B cell (primary cell): ENCODE results near the gene ZMIZ1. TPM values are rescaled to one million over a fixed set of nuclear protein-coding genes. Genes with fewer than 3 reads are reported as not detected.

ENCODE experiments used
- ATAC-seq: fragments of 200-7000 bp; cut with Tn5 transposase; one replicate; pipeline ENCODE4 v1.10.0; 2021; ENCODE audit warnings: low read depth, mild to moderate bottlenecking, moderate number of reproducible peaks, moderate library complexity
- CTCF ChIA-PET: fragments of 350-600 bp; sonication (Branson Sonifier 250); formaldehyde crosslinking; loops from one replicate; lab custom pipeline; 2021; ENCODE audit warnings: antibody characterized with exemption, inconsistent platforms; lab: Charles Lee
- POLR2A ChIA-PET: fragments of 350-600 bp; sonication (Branson Sonifier 250); formaldehyde crosslinking; loops from one replicate; lab custom pipeline; 2021; ENCODE audit warnings: antibody characterized with exemption; lab: Charles Lee
- DNase-seq: peaks from one replicate; pipeline ENCODE4 v3.0.0; 2013
- H2AFZ ChIP-seq: 2 replicates; pipeline ENCODE4 v1.6.1; 2012; ENCODE audit warnings: mild to moderate bottlenecking, low read depth, low read length; ENCODE audit not compliant: insufficient read depth, poor library complexity, severe bottlenecking
- H3K27ac ChIP-seq, 2 donors: 1 replicate in 1 of 2; 2 replicates in 1 of 2; pipeline ENCODE4 v1.5.1; 2012 to 2013; ENCODE audit warnings: low read length in 2 of 2, mild to moderate bottlenecking in 2 of 2, moderate library complexity in 1 of 2
- H3K27me3 ChIP-seq, 4 experiments: fragments of 200-600 bp in 1 of 4; sonication (generic) in 1 of 4; replicated peaks in 1 of 4; 1 replicate in 2 of 4; 2 replicates in 2 of 4; pipeline versions ENCODE4 v1.6.1 to v1.7.0; 2013 to 2016; ENCODE audit warnings: low read length in 3 of 4, mild to moderate bottlenecking in 2 of 4, mixed read lengths in 1 of 4, moderate library complexity in 1 of 4; ENCODE audit not compliant: insufficient read depth in 4 of 4, control insufficient read depth in 3 of 4; ENCODE audit errors: control extremely low read depth in 1 of 4
- H3K36me3 ChIP-seq, 2 experiments: replicated peaks in 1 of 2; 1 replicate in 1 of 2; 2 replicates in 1 of 2; pipeline versions ENCODE4 v1.6.1 to v1.7.1; 2013; ENCODE audit warnings: low read length in 1 of 2; ENCODE audit not compliant: insufficient read depth in 2 of 2, control insufficient read depth in 1 of 2; ENCODE audit errors: control extremely low read depth in 1 of 2, extremely low read depth in 1 of 2
- H3K4me1 ChIP-seq, 2 donors: fragments of 200-600 bp in 1 of 2; sonication (generic) in 1 of 2; 1 replicate in 1 of 2; 2 replicates in 1 of 2; pipeline versions ENCODE4 v1.5.1 to v1.6.1; 2013 to 2017; ENCODE audit warnings: low read length in 2 of 2; ENCODE audit not compliant: control insufficient read depth in 2 of 2, insufficient read depth in 2 of 2
- H3K4me2 ChIP-seq: replicated peaks from 2 replicates; pipeline ENCODE3; 2012; ENCODE audit warnings: mild to moderate bottlenecking, low read depth, low read length; ENCODE audit not compliant: poor library complexity, severe bottlenecking
- H3K4me3 ChIP-seq, 5 experiments: fragments of 200-600 bp in 1 of 5; sonication (generic) in 1 of 5; 1 replicate in 3 of 5; 2 replicates in 2 of 5; pipeline versions ENCODE4 v1.5.1 to v1.7.0; 2011 to 2016; ENCODE audit warnings: low read length in 4 of 5, mild to moderate bottlenecking in 4 of 5, low read depth in 2 of 5, control low read depth in 1 of 5, moderate library complexity in 1 of 5; ENCODE audit not compliant: insufficient read depth in 1 of 5; ENCODE audit errors: control extremely low read depth in 1 of 5, extremely low read depth in 1 of 5
- H3K79me2 ChIP-seq: fragments of 200-600 bp; sonication (generic); one replicate; pipeline ENCODE4 v1.6.0; 2016; ENCODE audit warnings: low read length; ENCODE audit not compliant: control insufficient read depth, insufficient read depth
- H3K9ac ChIP-seq: fragments of 200-600 bp; sonication (generic); 2 replicates; pipeline ENCODE4 v1.6.1; 2017; ENCODE audit warnings: mild to moderate bottlenecking, low read length, moderate library complexity
- H3K9me3 ChIP-seq, 3 donors: one replicate each; pipeline versions ENCODE4 v1.6.1 to v1.7.1; 2013; ENCODE audit warnings: low read length in 2 of 3; ENCODE audit not compliant: control insufficient read depth in 2 of 3, insufficient read depth in 1 of 3; ENCODE audit errors: control extremely low read depth in 1 of 3
- H4K20me1 ChIP-seq: 2 replicates; pipeline ENCODE4 v1.6.0; 2012; ENCODE audit warnings: mild to moderate bottlenecking, low read length; ENCODE audit not compliant: insufficient read depth, control insufficient read depth, poor library complexity, severe bottlenecking
- H3K27ac Mint-ChIP-seq: one replicate; pipeline ENCODE4 v1.8.0; 2021; ENCODE audit warnings: mixed read lengths
- H3K27me3 Mint-ChIP-seq: one replicate; pipeline ENCODE4 v1.8.0; 2021; ENCODE audit warnings: mixed read lengths
- H3K4me1 Mint-ChIP-seq: one replicate; pipeline ENCODE4 v1.8.0; 2021; ENCODE audit warnings: mixed read lengths
- H3K4me3 Mint-ChIP-seq: one replicate; pipeline ENCODE4 v1.8.0; 2021; ENCODE audit warnings: mixed read lengths
- H3K9me3 Mint-ChIP-seq: one replicate; pipeline ENCODE4 v1.8.0; 2022; ENCODE audit warnings: mixed read lengths; ENCODE audit not compliant: insufficient read depth
- EZH2 ChIP-seq: IDR thresholded peaks from 2 replicates; pipeline ENCODE4 v1.6.1; 2012; ENCODE audit warnings: borderline replicate concordance, low read depth, mild to moderate bottlenecking, moderate library complexity, low read length; ENCODE audit not compliant: insufficient read depth, poor library complexity, severe bottlenecking
- WGBS: methylation state at CpG from one replicate; pipeline ENCODE4 v1.1.5; 2013; ENCODE audit warnings: missing lambda C conversion rate; ENCODE audit not compliant: insufficient coverage; 5-methylcytosine and 5-hydroxymethylcytosine counted together
- intact Hi-C: fragments of 100-400 bp; cut with micrococcal nuclease; formaldehyde crosslinking; loops from one replicate; pipeline ENCODE4 v1.10.0; 2022
- polyA plus RNA-seq: library from polyadenylated mRNA; depleted of rRNA; stranded (reverse); fragments of >200 nt; gene quantifications from 2 replicates; pipeline ENCODE4 v1.2.3, GENCODE V29; 2012
- total RNA-seq, 2 donors: library from RNA; stranded (reverse); fragments of 120-200 nt in 1 of 2; gene quantifications; 1 replicate in 1 of 2; 2 replicates in 1 of 2; pipeline versions ENCODE4 v1.2.3 to v1.2.4, GENCODE V29; 2013 to 2022
- TF ChIP-seq, protein P1 (sequence below): fragments of 200-600 bp; IDR thresholded peaks from one replicate; pipeline ENCODE4 v1.8.0; 2022; ENCODE audit warnings: antibody characterized with exemption, mild to moderate bottlenecking

Gene ZMIZ1
- total and polyA plus RNA-seq, 2 donors (not counting 1 experiment from before 2014, with no cell fraction given): 14.3 to 64.9 TPM

DNA sequence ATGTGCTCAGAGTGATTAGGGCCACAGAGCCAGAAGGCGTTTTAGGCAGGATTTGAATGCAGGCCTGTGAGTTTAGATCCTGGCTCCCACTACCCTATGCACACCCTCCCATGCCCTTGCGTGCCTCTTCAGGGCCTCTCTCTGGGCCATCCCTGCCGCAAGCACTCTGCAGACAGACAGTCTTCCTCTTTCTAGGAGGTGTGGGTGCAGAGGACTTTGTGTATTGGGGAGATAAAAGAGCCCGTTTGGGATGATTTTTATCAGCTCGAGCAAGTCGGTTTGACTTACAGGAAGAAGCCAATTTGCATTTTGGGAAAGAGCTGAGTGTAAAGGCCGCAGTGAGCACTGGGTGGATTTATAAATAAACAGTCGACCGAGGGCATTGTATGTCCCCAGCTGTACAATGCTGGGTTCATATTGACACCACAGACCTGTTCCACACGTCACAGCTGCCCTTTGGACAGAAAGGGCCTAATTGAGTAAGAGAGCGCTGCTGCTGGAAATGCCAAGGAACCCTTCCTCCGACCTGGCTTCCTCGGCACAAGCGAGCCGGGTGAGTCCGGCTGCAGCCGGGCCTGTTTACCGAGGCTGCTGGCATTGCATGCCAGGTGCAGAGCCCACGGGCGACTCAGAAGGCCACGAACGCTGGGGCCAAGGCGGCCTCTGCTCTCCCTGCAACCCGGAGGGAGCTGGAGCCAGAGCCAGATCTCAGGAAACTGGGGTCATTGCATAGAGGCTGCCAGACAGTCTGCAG is 25.1 kb downstream of the ZMIZ1 start:
- ChIA-PET POLR2A (no interaction called here), CTCF (interaction anchor here (1.3 kb wide), 1 partner anchor 102 kb away, joined by 4 read pairs; no protein-coding TSS in a partner anchor)
- Histone ChIP-seq H3K27ac (no peak overlapping the region), H3K9ac (peak overlapping the region; percentile 10), H3K4me2 (peak overlapping the region; percentile 52), H3K9me3 (no peaks in the 10 kb centered on the region), H3K4me1 (peaks cover 26 to 34% of the 10 kb centered on the region in 2 donors), H3K79me2 (peaks cover 17% of the 10 kb centered on the region), H3K36me3 (no peaks in the 10 kb centered on the region), H2AFZ (peak overlapping the region; percentile 33), H3K4me3 (no peak overlapping the region), H4K20me1 (no peaks in the 10 kb centered on the region), H3K27me3 (peaks cover 0 to 39% (median 14%) of the 10 kb centered on the region in 4 experiments)
- 27% methylated on average over 22 of the region's 24 CpGs for WGBS
- intact Hi-C loops: no loop called here
- Mint-ChIP-seq H3K4me1 (peaks cover 30% of the 10 kb centered on the region), H3K27me3 (peaks cover 27% of the 10 kb centered on the region), H3K4me3 (peak overlapping the region; percentile 38), H3K27ac (no peak overlapping the region), H3K9me3 (no peaks in the 10 kb centered on the region)
- DNase-seq: no peak
- no peak for TF ChIP-seq EZH2
- TF ChIP-seq, protein P1, sequence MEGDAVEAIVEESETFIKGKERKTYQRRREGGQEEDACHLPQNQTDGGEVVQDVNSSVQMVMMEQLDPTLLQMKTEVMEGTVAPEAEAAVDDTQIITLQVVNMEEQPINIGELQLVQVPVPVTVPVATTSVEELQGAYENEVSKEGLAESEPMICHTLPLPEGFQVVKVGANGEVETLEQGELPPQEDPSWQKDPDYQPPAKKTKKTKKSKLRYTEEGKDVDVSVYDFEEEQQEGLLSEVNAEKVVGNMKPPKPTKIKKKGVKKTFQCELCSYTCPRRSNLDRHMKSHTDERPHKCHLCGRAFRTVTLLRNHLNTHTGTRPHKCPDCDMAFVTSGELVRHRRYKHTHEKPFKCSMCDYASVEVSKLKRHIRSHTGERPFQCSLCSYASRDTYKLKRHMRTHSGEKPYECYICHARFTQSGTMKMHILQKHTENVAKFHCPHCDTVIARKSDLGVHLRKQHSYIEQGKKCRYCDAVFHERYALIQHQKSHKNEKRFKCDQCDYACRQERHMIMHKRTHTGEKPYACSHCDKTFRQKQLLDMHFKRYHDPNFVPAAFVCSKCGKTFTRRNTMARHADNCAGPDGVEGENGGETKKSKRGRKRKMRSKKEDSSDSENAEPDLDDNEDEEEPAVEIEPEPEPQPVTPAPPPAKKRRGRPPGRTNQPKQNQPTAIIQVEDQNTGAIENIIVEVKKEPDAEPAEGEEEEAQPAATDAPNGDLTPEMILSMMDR: no peak
- no peak for ATAC-seq
